KBM-7 (cell line): ENCODE measurements around the gene TUBB3.
"Not testable (repeated sequence)": the region's sequence is repeated elsewhere in the genome, so short reads cannot be mapped to it uniquely, and the experiment has no call there.

Experiments
- DNase-seq: peaks from one replicate; pipeline ENCODE4 v3.0.0-alpha.2; 2015
- in situ Hi-C: fragments of 300-500 bp; cut with MboI; formaldehyde crosslinking; loops from 2 replicates; pipeline ENCODE4 v1.14.3; 2020; ENCODE audit warnings: low sequenced_read_pairs, low pct_unique_long_range_greater_than_20kb, mixed read lengths

The TUBB3 gene

GRCh38 chr16:89922884-89923639, at the start of gene TUBB3:
Gene TUBB3, plus strand, starts transcription at chr16:89923342. Its CDS starts 60 bp downstream, at chr16:89923402.
- in situ Hi-C loops, result no loop called here

DNA sequence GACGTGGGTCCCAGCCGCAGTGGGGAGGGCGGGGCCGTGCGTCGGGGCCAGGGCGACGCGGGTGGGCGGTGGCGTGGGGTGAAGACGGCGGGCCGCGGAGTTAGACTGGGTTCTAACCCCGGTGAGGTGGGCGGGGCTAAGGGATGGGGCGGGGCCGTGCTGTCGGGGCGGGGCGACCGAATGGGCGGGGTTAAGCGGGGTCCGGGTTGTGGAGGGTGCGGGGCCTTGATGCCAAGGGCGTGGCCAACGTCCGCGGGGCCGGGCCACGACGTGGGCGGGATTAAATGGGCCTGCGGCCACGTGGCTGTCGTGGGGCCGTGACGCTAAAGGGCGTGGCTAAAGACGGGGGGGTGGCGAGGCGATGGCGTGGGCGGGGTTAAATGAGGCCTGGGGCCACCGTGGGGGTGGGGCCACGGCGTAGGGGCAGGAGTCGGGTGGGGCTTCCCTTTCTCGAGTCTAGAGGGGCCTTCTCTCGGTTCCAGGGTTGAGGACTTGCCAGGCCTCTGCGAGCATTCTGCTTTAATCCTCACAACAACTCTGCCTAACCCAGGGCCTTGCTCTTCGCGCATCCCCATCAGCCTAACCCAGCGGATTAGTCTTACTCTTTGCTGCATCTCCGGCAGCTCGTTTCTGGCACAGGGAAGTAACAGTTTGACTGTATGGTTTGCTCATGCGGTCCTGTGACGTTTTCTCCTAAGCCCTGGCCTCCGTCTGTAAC, 49.0 kb upstream of the TUBB3 start:
- in situ Hi-C loops, result no loop called here
- DNase-seq, result peak; percentile 89

More at GRCh38 chr16:89922884-89923639, at the start of gene TUBB3:
- DNase-seq, result peak; percentile 75

GRCh38 chr16:89879123-89879522, 44.0 kb upstream of the TUBB3 start:
- DNase-seq, in situ Hi-C loops: not testable (repeated sequence)

DNA sequence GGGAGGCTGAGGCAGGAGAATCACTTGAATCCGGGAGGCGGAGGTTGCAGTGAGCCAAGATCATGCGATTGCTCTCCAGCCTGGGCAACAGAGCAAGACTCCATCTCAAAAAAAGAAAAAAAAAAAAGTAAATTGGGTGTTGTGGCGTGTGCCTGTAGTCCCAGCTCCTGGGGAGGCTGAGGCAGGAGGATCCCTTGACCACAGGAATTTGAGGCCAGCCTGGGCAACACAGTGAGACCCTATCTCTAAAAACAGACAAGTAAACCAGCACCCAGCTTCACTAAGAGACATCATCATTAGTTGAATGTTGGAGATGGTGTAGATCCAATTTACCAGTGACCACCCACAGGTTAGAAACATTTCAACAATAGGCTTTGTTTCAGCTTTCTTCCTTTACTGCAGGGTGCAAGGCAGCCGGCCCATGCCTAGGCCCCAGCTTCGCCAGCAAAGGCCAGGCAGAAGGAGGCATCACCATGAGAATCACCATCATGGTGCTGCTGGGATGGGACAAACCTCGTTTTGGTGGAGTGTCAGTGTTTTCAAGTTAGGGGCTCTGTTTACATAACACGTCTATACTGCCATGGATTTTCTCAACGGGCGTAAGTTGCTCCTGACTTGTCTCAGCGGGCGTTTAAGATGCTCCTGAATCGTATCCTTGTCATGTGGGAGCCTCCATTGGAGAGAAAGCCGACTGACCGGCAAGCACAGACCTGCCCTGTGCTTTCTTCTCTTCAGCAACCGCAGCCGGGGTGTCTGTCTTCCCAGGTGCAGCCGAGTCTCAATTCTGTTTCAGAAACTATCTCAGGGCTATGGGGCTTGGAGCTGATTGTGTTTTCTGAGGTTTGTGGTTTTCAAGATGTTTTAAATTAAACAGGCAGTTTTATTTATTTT, 42.4 kb upstream of the TUBB3 start:
- no peak for DNase-seq
- in situ Hi-C loops, result no loop called here

DNA sequence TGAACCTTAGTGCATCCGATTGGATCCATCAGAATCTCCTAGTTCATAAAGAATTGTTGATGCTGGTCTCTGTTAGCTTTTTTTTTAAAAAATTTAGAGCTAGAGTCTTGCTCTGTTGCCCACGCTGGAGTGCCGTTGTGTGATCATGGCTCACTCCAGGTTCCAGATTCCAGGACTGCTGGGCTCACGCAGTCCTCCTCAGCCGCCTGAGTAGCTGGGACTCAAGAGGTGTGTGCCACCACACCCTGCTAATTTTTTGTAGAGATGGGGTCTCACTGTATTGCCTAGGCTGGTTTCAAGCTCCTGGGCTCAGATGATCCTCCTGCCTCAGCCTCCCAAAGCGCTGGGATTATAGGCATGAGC, 41.8 kb upstream of the TUBB3 start:
- in situ Hi-C loops, result no loop called here
- DNase-seq, result no peak

DNA sequence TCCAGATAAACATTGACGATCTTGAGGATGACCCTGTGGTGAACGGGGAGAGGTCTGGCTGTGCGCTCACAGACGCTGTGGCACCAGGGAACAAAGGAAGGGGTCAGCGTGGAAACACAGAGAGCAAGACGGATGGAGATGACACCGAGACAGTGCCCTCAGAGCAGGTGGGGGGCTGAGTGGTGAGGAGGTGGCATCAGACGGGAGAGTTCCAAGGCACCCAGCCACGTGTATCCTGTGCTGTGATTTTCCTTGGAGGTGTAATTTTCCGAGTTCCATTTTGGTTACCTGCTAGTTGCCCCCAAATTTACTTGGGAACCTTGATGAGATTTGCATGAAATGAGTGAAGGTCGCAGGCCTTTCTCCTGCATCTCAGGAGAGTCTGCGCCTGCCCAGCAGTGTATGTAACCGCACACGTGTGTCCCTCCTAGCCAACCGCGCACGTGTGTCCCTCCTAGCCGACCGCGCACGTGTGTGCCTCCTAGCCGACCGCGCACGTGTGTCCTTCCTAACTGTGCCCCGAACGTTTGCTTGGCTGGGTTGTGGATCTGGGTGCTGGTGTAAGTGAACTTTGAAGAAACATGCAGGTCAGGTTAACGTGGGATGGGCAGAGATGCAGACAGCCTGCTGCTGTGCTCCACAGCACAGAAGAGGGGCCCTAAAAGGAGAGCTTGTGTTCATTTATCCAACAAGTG, 39.6 kb upstream of the TUBB3 start:
- in situ Hi-C loops, result no loop called here
- DNase-seq, result no peak

- in situ Hi-C loops, result no loop called here
Measured at GRCh38 chr16:89884041-89884421, 39.1 kb upstream of the TUBB3 start.

GRCh38 chr16:89887243-89887642, 35.9 kb upstream of the TUBB3 start:
- no peak for DNase-seq
- in situ Hi-C loops, result no loop called here

More at GRCh38 chr16:89884041-89884421, 39.1 kb upstream of the TUBB3 start:
- no peak for DNase-seq

DNA sequence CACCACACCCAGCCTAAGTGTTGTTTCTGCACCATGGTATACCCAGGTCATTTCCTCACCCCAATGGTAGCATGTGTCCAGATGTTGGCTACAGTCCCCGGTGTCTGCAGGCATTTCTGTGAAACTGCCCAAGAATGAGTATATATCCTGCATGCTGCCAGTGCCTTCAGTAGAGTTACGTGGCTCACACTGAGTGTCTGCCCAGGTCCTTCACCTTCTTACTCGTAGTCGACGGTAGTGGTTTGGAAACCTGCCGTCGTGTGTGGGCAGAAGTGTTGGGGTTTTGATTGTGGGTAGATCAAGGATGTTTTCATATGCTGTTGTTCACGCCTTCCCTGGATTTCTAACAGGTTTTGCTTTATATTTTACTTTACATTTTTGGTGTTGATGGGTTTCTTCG, 32.9 kb upstream of the TUBB3 start:
- in situ Hi-C loops, result no loop called here
- DNase-seq, result no peak

- no peak for DNase-seq
- in situ Hi-C loops, result no loop called here
Measured at GRCh38 chr16:89890886-89891657, 32.1 kb upstream of the TUBB3 start.

DNA sequence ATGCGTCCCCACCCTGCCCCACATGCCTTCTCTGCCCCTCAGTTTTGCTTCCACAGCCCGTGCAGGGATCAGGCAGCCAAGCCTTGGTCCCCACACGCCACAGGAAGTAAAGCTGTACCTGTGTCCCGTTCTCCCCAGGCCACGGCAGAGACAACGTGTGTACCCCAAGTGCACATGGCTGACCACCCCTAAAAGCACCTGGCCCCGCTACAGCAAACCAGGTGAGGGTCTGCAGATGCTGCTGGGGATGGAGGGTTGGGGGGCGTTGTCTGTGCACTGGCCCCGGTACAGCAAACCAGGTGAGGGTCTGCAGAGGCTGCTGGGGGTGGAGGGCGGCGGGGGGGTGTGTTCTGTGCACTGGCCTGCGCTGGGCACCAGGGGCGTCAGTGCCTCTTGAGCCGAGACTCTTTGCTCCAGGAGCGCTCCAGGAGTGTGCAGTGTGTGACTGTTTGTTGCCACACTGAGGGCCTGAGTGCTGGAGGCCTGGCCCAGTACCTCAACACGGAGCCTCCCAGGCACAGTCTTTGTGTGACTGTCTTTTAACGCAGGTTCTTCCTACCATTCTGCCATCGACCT, 31.0 kb upstream of the TUBB3 start:
- in situ Hi-C loops, result no loop called here
- DNase-seq, result no peak

DNA sequence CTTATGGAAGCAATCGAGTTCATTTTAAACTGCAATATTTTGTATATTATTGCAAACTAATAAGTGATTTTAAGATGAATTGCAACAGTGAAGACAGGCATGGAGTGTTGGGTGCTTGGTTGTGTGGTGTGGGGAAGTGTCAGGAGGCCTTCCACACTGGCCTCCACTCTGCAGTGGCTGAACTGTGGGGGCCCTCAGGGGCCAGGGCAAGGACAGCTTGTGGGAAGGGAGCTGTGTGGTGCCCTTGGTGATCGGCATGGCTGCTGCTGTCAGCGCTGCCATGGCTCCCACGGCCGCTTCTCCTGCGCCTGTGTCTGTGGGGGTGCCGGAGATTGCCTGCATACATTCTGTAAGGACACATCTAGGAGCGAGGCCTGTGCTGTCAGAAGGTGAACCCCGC, 30.5 kb upstream of the TUBB3 start:
- DNase-seq, result no peak
- in situ Hi-C loops, result no loop called here

DNA sequence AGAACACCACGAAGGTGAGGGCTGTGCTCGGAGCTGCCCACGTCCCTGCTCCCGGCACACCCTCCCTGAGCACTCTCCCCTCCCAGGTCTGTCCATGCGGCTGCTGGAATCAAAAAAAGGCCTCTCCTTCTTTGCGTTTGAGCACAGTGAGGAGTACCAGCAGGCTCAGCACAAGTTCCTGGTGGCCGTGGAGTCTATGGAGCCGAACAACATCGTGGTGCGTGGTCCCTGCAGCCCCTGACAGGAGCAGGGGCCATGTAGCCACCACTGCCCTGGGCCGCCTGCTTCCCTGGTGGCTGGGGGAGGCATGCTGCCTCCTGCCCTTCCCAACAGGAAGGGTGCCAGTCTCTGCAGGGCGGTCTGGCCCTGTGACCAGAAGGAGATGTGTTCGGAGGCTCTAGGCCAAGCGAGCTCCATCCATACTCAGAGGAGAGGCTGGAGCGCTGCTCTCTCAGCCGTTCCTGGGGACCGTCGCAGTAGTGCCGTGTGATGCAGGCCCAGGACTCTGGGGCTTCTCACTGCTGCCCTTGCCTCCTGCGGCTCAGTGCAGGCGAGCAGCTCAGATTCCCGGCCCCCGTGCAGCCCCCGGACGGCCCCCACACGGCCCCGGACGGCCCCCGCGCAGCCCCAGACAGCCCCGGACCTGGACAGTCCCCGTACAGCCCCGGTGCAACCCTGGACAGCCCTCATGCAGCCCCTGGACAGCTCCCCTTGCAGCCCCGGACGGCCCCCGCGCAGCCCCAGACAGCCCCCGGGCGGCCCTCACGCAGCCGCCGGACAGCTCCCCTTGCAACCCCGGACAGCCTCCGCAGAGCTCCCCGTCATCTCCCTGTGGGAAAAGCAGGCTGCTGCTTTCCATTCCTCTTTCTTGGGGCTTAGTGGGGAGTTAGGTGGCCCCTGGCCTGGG, 29.2 kb upstream of the TUBB3 start:
- in situ Hi-C loops, result no loop called here
- DNase-seq, result no peak

GRCh38 chr16:89895482-89896250, 27.5 kb upstream of the TUBB3 start:
- no peak for DNase-seq
- in situ Hi-C loops, result no loop called here

DNA sequence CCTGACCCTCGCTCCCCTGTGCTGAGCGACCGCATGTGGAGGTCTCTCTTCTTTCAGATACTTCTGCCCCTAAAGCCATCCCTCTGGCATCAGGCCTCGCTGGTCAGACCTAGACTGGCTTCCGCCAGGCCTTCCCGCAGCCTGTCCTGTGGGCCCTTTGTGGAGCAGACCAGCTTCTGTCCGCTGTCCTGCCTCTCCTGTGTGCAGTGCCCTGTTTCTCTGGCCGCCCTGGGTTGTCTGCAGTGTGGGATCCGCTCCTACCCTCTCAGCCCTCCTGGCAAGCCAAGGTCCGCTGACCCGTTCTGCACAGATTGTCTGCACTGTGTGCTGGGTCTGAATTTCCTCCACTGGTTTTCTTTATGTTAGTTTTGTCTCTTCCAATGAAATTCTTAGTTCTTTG, 25.9 kb upstream of the TUBB3 start:
- in situ Hi-C loops, result no loop called here
- no peak for DNase-seq

GRCh38 chr16:89898201-89898967, 24.8 kb upstream of the TUBB3 start:
- in situ Hi-C loops, result no loop called here
- DNase-seq, result no peak
